EH (cell line): ENCODE data around the gene GABRR2.
"Not testable (repeated sequence)": the region's sequence is repeated elsewhere in the genome, so short reads cannot be mapped to it uniquely, and the experiment has no call there.

Experiments
- DNase-seq: peaks from one replicate; pipeline ENCODE4 v3.0.0-alpha.2; 2015; ENCODE audit warnings: low read depth

Gene GABRR2

DNA sequence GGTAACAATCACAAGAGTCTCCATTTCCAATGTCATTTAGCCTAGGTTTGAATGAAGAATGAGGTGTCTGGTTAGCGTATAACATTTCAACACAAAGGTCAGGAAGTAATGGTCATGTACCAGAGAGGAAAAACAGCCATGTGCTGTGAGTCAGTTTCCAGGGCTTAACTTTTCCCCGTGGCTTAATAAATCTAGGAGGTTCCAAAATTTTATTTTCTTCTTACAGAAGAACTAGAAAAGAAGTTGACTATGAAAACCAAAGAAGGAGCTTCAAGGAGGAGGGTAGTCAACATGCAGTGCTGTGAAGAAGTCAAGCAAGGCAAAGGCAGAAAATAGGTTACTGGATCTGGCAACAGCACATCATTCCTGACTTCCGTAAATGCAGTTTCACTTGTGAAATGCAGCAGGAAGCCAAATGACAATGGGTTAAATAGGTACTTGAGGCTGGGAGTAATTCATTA is 8.4 kb upstream of the GABRR2 start:
- no peak for DNase-seq

GRCh38 chr6:89321131-89321970 is 6.3 kb upstream of the GABRR2 start:
- no peak for DNase-seq

DNA sequence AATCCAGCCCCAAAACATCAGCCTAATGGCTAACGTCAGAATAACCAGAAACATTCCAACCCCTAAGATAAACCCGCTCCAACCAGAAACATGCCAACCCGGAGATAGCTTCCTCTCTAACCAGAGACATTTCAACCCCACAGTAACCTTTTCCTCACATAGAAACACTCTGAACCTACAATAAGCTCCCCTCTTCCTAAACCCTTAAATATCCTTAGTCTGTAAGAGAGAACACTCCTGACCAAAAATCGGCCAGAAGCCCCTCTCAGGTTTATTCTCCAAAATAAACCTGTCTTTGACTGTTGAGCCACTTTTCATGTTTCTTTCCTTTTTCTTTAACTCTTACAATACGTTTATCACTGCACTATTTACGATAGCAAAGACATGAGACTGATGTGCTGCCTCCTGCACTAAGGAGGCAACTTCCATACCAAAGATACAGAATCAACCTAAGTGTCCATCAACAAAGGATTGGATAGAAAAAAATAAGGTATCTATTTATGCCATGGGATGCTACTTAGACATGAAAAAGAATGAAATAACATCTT is 5.0 kb upstream of the GABRR2 start:
- DNase-seq: no peak

DNA sequence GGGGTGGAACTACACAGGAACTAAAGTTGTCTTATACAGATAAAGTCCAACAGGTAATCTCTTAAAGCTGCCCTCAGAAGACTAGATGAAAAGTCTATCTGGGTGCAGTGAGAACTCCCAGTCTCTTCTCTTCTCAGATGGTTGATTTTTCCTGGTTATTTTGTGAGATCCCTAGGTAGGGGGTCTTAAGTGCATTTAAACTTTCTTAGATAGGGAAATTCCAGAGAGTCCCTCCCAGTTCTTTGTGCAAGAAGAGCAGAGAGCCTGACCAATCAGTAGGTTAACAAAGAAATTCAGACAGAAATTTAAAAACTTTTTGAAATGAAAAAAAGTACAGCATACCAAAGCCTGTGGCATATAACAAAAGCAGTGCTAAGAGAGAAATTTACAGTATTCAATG is 2.0 kb upstream of the GABRR2 start:
- DNase-seq: no peak

GRCh38 chr6:89314692-89315091 is 407 bp downstream of the GABRR2 start:
- no peak for DNase-seq

GRCh38 chr6:89313006-89313405 is 2.1 kb downstream of the GABRR2 start:
- DNase-seq: peak; percentile 96

GRCh38 chr6:89311853-89312531 is 3.1 kb downstream of the GABRR2 start:
- peak; percentile 82 for DNase-seq

GRCh38 chr6:89311530-89311852 is 3.6 kb downstream of the GABRR2 start:
- no peak for DNase-seq

- peak; percentile 87 for DNase-seq
Measured at GRCh38 chr6:89310929-89311328, 4.2 kb downstream of the GABRR2 start.

DNA sequence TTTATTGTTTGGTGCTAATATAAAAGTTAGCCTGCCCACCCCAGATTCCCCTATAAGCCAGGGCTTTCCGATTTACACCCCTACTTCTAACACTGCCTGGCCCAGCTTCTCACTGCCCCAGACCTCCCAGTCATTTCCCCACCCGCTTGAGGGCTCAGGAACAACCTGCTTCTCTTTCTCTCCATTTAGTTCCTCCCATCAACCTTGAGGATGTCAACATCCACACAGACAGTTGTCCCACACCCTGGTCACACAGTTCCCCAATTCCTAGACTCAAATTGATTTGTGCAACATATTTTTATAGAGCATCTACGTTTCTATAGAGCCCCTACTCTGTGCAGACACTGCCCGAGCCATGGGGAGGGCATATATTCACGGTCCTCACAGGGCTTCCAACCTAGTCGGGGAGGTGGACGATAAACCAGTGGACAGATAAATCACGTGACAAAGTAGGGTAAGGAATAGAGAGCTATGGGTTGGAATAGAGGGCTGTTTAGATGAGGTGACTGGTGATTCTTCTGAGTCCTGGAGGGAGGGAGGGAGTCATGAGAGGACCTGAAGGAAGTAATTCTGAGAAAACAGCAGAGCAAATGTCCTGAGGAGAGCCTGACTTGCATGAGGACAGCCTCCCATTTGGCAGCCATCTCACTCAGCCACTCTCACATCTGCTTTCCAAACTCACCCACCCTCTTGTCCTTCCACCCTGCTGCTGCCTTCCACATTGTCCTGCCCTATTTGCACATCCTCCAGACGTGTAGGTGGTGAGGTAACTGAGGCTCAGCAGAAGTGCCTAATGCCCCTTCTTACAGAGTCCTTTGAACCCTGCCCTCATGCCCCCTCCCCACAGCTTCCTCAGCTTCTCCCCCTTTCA is 6.3 kb downstream of the GABRR2 start:
- DNase-seq: no peak

DNA sequence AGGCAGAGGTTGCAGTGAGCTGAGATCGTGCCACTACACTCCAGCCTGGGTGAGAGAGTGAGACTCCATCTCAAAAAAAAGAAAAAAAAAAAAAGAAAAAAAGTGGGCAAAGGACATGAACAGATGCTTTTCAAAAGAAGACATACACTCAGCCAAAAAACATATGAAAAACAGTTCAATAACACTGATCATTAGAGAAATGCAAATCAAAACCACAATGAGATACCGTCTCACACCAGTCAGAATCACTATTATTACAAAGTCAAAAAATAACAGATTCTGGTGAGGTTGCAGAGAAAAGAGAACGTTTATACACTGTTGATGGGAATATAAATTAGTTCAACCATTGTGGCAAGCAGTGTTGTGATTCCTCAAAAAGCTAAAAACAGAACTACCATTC is 10.6 kb downstream of the GABRR2 start:
- not testable (repeated sequence) for DNase-seq

DNA sequence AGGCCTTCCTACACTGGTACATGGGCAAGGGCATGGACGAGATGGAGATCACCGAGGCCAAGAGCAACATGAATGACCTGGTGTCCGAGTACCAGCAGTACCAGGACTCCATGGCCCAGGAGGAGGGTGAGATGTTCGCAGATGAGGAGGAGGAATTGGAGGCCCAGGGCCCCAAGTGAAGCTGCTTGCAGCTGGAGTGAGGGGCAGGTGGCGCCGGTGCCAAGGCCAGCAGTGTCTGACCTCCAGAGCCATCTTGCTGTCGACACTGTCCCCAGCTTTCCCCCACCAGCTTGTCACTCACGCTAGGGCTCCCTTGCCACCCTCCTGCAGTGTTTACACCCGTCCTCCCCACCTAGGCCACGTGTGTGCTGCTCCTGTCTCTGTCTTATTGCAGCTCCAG is 12.2 kb downstream of the GABRR2 start:
- DNase-seq: no peak

GRCh38 chr6:89302195-89302770 is 12.8 kb downstream of the GABRR2 start:
- DNase-seq: no peak

- no peak for DNase-seq
Measured at GRCh38 chr6:89301586-89302194, 13.4 kb downstream of the GABRR2 start.

GRCh38 chr6:89299466-89299850 is 15.6 kb downstream of the GABRR2 start:
- DNase-seq: peak; percentile 20

DNA sequence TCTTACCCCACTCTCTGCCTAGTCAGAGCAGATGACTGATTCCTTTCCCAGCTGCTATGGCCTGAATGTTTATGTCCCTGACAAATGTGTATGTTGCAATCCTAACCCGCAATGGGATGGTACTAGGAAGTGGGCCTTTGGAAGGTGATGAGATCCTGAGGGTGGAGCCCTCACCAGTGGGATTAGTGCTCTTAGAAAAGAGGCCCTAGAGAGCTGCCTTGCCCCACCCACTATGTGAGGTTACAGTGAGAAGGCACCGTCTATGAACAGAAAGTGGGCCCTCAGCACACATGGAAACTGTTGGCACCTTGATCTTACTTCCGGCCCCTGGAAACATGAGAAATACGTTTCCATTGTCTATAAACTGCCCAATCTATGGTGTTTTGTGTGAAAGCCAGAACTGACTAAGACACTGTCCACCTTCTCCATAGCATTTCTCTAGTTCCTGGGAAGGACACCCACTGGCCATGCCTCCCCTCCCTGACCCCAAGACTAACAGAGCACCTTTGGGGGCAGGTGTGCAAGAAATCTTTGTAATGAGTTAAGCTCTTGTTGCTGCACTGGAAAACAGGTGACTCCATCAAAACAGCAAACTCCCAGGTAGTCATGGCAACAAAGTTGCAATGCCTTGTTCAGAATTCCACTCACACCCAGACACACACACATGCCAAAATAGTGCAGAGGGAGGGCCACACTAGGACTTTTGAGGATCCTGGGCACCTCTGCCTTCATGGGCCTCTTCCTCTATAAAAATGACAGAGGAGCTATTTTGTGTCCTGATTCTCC is 16.2 kb downstream of the GABRR2 start:
- DNase-seq: peak; percentile 33

- DNase-seq: peak; percentile 93
Measured at GRCh38 chr6:89297695-89298351, 17.3 kb downstream of the GABRR2 start.

- DNase-seq: no peak
Measured at GRCh38 chr6:89295981-89296380, 19.1 kb downstream of the GABRR2 start.

GRCh38 chr6:89295116-89295515 is 20.0 kb downstream of the GABRR2 start:
- DNase-seq: not testable (repeated sequence)

GRCh38 chr6:89291256-89291819 is 23.8 kb downstream of the GABRR2 start:
- no peak for DNase-seq
